Measurements from ENCODE around the gene TCP1. TPM values are rescaled to one million over a fixed set of nuclear protein-coding genes. Genes with fewer than 3 reads are reported as not detected.

Gene TCP1
- total and polyA plus RNA-seq, 8 donors: 43.7 to 91.7 (median 75.2) TPM

- DNase-seq: peak in 2 of 6 donors; percentile 21 to 70
Observed at GRCh38 chr6:159762681-159763293, 26.6 kb downstream of the TCP1 start.

GRCh38 chr6:159761873-159762680 lies 27.3 kb downstream of the TCP1 start, which contains the start of gene ACAT2:
Gene ACAT2, plus strand, starts transcription at chr6:159762045. Its CDS starts 43 bp downstream, at chr6:159762088.
- H3K27ac ChIP-seq: peak within 1 kb of the TSS; percentile 89 to 95 (median 91)
- no peak for TF ChIP-seq CTCF (IDR thresholded peaks at IDR 0.05)
- H3K9me3 ChIP-seq: no peaks in the 10 kb centered on the region
- intact Hi-C loops (cut with DNase I): no loop called here
- DNase-seq: peak; percentile 94 to 98 (median 96)
- no peaks in the 10 kb centered on the region for H3K4me1 ChIP-seq
- peak; percentile 97 to 99 (median 97) for ATAC-seq
- peak within 1 kb of the TSS; percentile 57 to 94 (median 68) for H3K4me3 ChIP-seq
- H3K27me3 ChIP-seq: no peaks in the 10 kb centered on the region
- H3K36me3 ChIP-seq: peaks cover 0 to 3% (median 0%) of the 10 kb centered on the region in 3 donors
- 0 to 1% methylated on average over 64 to 76 of the region's 76 CpGs for WGBS, 2 donors
- FAIRE-seq: peak; percentile 23

More at GRCh38 chr6:159762681-159763293, 26.6 kb downstream of the TCP1 start:
- Histone ChIP-seq H3K27me3 (no peaks in the 10 kb centered on the region), H3K4me1 (no peaks in the 10 kb centered on the region), H3K27ac (peak overlapping the region; percentile 89 to 95 (median 91)), H3K4me3 (peak overlapping the region; percentile 57 to 94 (median 68)), H3K36me3 (no peaks in the 10 kb centered on the region), H3K9me3 (no peaks in the 10 kb centered on the region)
- intact Hi-C loops (cut with DNase I): no loop called here
- ATAC-seq: peak in 3 of 4 donors; percentile 1 to 15 (median 14)
- WGBS, 2 donors: 9 to 12% methylated on average over 16 of the region's 16 CpGs
- TF ChIP-seq CTCF (IDR thresholded peaks at IDR 0.05): no peak
- FAIRE-seq: no peak

GRCh38 chr6:159761129-159761872 lies 28.1 kb downstream of the TCP1 start:
- 2 to 7% methylated on average over 40 to 45 of the region's 45 CpGs for WGBS, 2 donors
- peak overlapping the region; percentile 89 to 95 (median 91) for H3K27ac ChIP-seq
- peak overlapping the region; percentile 57 to 94 (median 68) for H3K4me3 ChIP-seq
- no peak for ATAC-seq
- DNase-seq: peak in 5 of 6 donors; percentile 29 to 68 (median 31)
- no peaks in the 10 kb centered on the region for H3K9me3 ChIP-seq
- TF ChIP-seq CTCF (IDR thresholded peaks at IDR 0.05): no peak
- FAIRE-seq: no peak
- peaks cover 0 to 3% (median 0%) of the 10 kb centered on the region in 3 donors for H3K36me3 ChIP-seq
- H3K4me1 ChIP-seq: no peaks in the 10 kb centered on the region
- no peaks in the 10 kb centered on the region for H3K27me3 ChIP-seq
- intact Hi-C loops (cut with DNase I): no loop called here

- WGBS, 2 donors: 43 to 60% methylated on average over 3 of the region's 3 CpGs
- no peaks in the 10 kb centered on the region for H3K4me1 ChIP-seq
- H3K4me3 ChIP-seq: peak overlapping the region in 2 of 4 donors; percentile 71 to 94
- H3K27me3 ChIP-seq: no peaks in the 10 kb centered on the region
- FAIRE-seq: no peak
- peaks cover 0 to 4% (median 3%) of the 10 kb centered on the region in 3 donors for H3K36me3 ChIP-seq
- H3K27ac ChIP-seq: peak overlapping the region; percentile 89 to 95 (median 91)
- no peak for DNase-seq
- intact Hi-C loops (cut with DNase I): no loop called here
- no peaks in the 10 kb centered on the region for H3K9me3 ChIP-seq
- ATAC-seq: no peak
- no peak for TF ChIP-seq CTCF (IDR thresholded peaks at IDR 0.05)
Observed at GRCh38 chr6:159760602-159761057, 28.8 kb downstream of the TCP1 start.
